ENCODE results near the gene NIPAL3.

NIPAL3 gene

DNA sequence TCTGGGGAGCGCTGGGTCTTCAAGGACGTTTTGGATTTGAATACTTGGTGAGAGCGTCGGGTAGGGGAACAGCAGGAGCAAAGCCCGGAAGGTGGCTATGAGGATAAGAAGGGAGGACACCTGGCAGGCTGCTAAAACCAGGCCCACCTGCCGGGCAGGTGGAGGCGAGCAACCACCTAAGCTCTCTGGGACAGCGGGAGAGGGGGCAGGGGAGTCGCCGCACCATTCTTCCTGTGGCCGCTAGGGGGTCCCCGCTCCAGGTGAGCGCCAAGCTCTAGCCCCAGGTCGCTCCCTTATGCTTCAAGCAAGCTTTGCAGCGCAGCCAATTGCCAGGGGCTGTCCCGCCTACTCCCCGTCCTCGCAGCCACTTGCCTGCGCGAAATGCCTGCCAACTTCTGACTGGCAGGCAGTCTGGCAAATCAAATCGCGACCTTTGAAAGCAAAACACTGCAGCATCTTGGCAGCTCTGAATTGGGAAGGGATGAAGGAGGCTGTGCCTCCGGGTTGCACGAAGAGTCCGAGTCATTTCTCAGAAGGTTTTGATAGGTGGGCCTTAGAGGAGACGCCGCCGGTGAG lies at the start of gene NIPAL3:
Gene NIPAL3, plus strand, starts transcription at position 469 of the 576 bp plus-strand sequence. CDS start 3,746 bp downstream, outside the sequence.
- peak; percentile 98 for DNase-seq (ENCODE audit: low spot score)
- peak; percentile 37 for FAIRE-seq

DNA sequence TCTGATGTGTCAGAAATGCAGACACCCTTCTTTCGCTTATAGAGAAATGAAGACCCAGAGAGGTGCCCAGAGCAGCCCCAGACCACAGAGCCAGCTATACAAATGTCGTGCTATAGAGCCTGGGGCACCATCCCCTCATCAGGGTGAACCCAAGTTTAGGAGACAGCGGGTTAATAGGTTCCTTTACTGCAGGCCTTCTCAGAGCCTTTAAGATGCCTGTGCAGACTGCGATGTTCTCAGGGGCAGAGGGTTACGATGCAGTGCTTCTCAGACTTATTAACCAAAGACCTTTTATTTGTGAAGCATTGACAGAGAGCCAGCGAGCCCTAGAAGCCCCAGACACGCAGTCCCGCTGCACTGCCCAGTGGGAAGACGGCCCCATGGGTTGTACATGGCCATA lies 48.9 kb upstream of the NIPAL3 start:
- no peak for FAIRE-seq
- DNase-seq (ENCODE audit: low spot score), result no peak

DNA sequence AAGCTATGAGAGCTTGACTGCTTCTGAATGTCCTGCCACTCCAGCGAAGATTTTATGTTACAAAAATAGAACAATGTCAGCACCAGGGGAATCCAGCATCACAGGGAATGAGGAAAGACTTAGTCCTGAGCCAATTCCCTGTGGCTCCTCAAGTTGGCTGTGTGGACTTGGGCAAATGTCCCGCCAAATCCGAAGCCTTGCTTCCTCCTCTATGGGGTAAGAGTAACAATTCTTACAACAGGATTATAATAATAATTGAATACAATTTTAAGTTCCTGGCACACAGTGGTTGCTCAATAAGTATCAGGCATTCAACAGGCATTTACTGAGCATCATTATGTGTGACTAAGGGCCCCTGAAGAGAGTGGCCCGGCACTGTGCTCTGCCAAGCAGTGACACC lies 46.4 kb upstream of the NIPAL3 start:
- DNase-seq (ENCODE audit: low spot score) (no peak), FAIRE-seq (no peak)

DNA sequence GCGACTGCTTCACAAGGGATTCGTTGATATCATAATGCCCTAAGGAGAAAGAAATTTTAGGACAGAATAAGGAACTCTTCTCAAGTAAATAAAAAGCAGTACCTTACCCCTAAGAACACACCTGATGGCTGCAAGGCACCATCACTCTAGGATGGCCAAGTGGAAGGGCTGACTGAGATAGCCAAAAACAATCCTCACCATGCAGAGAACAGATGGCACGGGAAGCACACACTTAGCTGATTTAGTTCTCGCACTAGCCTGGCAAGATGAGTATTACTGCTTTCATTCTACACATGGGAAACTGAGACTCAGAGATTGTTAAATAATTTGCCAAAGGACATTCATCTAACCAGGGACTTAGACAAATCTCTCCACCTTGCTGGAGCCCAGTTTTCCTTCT lies 45.8 kb upstream of the NIPAL3 start:
- no peak for DNase-seq (ENCODE audit: low spot score)
- no peak for FAIRE-seq

DNA sequence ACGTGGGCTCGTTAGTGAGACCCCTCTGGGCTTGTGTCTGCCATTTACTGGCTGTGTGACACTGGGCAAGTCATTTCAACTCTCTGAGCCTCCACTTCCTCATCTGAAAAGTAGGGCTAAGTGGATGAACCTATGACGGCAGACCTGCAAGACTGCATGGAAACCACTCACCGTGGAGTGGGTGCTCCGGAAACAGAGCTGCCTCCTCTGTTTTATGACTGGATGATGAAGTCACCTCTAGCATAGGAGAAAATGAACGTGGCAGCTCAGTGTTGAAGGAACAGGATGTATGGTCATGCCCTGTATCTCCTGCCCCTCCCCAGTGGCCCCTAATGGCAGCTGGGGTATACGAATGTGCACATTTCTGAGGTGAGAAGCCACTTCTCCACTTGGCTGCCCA lies 42.6 kb upstream of the NIPAL3 start:
- FAIRE-seq (no peak), DNase-seq (ENCODE audit: low spot score) (no peak)

DNA sequence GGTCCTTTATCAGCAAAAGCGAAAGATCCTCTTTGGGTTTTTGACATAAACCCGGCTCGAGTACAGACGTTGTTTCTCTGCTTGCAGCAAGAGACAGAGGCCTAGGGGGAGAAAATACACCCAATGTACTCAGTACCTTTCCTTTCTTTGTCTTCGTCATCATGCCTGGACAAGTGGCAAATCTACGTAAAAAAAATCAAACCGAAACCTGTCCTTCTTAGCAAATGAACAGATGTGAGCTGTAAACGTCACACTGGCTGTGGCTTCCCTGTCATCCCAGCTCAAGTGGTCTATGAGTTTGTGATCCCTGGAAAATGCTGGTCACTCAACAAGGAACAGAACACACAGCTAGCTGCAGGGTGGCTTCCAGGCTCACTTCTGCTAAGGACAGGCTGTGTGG lies 41.9 kb upstream of the NIPAL3 start:
- FAIRE-seq (no peak), DNase-seq (ENCODE audit: low spot score) (no peak)

DNA sequence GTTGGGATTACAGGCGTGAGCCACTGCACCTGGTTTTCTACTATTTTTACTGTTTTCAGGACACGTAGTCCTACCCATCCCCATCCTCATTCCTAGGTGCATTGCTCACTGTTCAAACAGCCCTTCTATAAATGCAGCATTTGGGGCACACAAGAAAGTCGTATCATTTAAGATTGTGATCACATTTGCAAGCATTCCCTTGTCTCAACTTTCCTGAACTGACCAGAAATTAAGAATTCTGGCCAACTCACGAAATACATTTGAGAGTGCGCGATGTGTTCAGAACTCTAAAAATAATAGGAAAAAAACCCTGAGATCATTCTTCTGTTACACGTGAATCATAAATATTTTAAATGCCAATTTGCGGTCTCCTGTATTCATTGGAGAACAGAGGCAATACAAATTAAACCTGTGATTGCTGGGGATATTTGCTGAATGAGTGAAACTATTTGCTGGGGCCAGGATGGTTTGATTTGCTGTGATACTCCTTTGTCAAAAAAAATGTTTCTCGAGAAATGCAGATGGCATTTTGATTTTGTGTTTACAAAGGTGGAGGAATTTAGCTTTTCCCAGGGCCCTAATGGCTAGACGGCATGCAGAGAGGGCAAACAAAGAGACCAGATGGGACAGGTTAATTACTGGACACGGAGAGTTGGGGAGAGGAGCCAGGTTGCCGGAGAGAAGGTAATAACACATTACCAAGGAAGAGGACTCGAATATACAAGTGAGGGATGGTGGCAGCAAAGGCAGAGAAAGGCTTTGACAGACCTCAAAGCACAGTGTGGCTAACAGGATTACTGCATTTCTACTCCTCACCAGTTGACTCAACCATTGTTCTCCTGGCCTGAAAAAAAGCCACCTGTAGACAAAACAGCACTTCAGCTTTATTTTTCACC lies 40.5 kb upstream of the NIPAL3 start:
- DNase-seq (ENCODE audit: low spot score) (peak; percentile 58), FAIRE-seq (no peak)

DNA sequence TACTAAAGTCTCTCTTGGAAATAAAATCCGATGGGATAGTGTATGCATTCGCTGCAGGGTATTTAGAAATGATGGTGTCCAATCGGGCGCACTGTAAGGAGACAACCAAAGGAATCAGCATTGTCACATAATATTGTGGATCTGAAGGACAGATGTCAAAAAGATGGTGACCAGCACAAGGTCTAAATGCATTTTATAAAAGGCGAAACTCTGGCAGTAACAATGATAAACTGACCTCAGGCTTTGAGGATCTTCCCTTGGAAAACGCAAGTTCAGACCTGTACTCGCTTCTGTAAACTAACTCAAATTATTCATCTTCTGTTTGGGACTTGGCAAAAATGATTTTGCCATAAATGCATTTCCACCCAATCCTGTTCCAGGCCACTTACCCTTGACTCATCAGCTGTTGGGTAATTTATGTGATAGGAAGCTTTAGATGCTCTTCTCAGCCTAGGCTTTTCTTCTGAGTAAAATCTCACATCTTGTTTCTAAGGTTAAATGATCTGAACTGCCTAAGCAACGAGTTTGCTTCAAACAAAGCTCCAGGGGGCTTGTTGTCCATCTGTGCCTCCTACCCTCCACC lies 35.8 kb upstream of the NIPAL3 start:
- FAIRE-seq (no peak), DNase-seq (ENCODE audit: low spot score) (no peak)

DNA sequence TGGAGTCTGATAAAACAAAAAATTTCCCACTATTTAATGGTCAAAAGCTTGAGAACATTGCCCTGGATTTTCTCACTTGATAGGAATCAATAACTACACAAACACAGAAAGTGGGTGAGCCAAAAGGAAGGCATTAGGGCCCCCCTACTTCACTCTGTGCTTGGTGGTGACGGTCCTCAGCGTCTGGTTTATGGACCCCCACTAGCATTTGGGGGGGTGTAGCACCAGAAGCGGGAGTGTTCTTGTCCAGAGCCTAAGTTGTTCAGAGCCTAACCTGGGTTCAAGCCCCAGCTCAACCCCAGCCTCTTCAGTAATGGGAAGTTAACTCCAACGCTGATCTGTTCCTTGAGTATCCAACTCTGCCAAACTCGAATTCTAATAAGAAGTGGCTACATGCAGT lies 35.1 kb upstream of the NIPAL3 start:
- FAIRE-seq (no peak), DNase-seq (ENCODE audit: low spot score) (no peak)

DNA sequence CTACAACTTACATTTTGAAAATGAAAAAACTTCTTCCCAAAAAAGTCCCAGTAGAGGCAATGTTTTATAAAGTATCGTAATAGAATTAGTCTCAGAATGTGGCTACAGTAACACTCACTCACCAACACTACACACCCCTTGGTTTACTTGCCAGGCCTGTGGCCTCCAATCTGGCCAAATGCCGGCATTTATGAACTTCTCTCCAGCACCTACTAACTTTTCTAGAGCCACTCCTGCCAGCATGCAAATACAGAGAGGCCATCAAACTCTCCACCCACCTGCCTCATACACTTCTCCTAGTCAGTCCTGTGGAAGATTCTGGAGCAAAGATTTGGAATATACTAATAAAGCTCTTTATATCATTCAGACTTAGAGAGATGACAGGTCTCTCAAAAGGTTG lies 34.3 kb upstream of the NIPAL3 start:
- no peak for FAIRE-seq
- no peak for DNase-seq (ENCODE audit: low spot score)

DNA sequence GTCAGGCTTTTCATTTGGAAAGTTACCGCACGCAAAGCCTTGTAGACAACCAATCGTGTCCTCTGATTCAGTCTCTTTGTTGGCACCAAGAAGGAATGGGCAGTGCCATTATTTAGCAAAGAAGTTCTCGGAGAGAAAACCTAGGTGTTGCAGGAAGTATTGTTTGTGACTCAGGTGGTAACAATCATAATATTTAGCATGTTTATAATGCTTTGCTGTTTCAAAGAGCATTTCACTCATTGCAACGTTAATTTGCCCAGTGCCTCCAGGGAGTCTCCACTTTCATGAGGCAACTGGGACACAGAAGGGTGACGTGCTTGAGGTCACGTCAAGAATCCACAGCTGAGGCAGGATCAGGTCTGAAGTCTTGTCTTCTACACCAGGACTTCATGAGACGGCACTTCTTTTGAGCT lies 33.4 kb upstream of the NIPAL3 start:
- no peak for FAIRE-seq
- no peak for DNase-seq (ENCODE audit: low spot score)

DNA sequence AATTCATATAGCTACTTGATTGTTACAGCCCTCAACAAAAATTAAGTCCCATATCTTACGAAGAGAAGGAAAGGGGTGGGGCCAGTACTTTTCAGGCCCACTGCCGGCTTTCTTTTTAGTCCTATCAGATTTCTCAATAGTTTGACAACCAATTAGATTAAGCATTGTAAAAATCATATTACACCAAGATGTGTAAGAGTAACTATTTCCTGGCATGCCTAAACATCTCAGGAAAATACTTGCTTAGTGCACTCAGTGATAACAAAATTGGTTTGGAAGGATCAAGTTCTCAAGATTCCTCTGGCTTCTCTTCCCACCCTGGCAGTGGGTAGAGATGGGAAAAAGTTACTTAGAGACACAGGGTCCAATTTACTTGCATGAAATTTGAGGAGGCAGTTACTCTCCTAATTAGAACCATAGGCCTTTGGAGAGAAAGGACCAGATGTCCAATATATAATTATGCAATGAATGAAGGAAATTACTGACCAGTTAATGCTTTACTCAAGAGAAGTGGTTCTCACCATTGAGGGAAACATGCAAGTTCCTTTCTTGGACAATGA lies 32.1 kb upstream of the NIPAL3 start:
- no peak for FAIRE-seq
- DNase-seq (ENCODE audit: low spot score), result no peak

DNA sequence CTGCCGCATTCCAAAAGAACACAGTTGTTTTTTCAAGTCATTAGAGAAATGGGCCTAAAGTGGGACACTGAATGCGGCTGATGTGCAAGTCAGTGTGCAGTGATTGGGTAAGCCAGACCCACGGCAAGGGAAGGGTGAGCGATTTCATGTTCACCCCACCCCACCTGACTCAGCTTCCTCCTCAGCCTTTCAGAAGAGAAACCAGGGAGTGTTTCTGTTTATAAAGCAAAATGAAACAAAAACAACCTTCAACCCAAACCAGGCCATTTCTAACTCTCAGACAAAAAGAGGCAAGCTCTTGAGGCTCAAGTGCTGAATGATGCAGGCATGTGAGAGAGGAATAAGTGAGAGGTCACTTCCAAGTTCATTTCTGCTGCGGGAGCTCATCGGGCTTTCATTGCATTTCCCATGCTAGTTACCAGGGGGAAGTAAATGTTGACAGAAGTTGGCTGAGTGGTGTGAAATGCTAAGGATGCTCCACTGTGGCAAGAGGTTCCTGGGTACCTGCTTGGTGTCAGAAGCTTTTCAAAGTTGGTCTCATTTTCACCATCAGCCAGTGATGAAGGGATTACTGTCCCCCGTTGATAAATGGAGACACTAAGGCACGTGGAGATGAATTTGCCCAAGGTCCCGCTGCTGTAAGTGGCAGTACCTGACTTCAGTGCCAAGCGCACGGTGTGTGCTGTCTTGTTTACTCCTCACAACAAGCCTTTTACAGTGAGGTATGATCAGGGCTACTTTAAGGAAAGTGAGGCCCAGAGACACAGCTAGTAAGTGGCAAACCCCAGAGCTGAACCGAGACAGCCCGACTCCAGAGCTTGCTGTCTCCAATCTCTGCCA lies 31.1 kb upstream of the NIPAL3 start:
- FAIRE-seq (no peak), DNase-seq (ENCODE audit: low spot score) (no peak)

DNA sequence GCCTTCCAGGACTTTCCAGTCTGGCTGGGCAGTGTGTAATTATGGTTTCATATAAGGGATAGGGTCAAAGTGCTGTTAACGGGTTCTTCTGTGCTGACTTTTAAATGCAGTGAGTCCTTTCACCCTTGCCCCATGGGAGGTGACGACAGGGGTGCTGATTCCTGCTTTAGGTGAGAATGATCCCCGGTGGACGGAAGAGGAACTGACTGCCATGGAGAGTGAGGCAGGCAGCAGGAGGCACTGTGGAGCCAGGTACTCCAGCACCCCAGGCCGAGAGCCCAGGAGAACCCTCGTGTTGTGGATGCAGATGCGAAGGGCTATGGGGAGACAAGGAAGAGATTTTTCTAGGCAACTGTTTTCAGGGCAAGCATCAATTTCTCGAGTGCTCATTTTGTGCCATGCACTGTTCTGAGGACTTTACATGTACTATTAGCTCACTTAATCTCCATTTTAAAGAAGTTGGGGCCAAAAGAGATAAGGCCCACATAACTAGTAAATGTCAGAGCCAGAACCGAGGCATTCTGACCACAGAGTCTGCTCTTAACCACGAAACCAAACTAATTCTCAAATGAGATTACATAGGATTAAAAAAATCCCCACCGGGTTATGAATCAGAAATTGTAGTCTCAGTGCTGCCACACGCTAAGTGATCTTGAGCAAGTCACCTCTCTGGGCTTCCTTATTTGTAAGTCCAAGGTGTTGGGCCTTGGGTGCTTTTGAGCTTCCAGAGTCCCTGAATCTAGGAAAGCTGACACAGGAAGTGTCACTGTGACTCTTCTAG lies 30.3 kb upstream of the NIPAL3 start:
- FAIRE-seq (no peak), DNase-seq (ENCODE audit: low spot score) (no peak)

DNA sequence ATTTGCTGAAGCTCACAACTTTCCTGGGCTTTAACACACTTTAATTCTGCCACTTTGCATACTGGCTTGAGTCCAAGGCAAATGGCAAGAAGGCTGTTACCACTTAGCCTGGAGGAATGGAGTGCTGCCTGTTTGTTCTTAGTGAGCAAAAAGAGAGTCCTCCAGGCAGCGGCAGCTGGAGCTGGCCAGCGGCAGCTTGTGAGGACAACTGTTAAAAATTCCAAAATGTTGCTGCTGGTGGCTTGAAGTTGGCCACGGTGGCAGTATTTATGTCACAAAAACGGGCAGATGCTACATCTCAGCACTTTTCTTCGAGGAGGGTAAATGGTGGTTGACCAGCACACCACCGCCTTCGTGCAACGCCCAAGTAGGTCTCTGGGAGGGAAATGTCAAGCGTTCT lies 29.4 kb upstream of the NIPAL3 start:
- FAIRE-seq (no peak), DNase-seq (ENCODE audit: low spot score) (no peak)

DNA sequence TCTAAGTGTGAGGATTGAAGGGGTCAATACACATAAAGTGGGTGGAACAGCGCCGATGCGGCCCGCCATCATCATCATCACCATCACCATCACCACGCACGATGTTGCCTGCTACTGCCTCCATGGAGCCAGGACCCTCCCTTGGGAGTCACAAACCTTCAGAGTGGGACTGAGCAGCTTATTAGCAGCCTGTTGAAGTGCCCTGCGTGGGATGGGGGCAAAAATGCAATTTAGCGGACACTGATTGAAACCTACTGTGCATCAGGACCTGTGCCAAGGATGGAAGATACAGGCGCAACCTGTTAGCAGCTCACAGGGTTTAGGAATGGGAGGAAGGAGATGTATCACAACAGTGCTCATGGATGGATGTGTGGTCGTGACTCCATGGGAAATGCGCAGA lies 28.7 kb upstream of the NIPAL3 start:
- no peak for DNase-seq (ENCODE audit: low spot score)
- FAIRE-seq, result no peak

DNA sequence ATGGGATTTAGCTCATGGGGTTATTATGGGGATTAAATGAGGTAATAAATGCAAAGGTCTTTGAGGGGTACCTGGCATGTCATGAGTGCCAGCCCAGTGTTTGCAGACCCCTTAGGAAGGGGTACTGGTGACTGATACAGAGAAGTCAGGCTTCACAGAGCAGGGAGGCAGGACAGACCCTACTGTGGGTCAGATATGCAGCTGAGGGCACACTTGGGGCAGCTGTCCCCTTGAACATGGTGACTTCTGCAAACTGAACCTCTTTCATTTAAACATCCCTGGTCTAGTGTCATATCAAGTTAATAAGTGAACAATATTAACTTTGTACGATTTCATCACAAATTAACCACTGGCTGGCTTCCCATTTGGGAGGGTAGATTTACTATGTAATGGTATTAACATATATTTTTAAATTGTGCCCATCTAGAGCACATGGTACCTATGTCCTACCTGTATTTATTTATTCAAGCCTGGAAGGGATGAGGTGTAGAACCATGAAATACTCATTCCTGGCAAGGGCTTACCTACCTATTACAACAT lies 27.9 kb upstream of the NIPAL3 start:
- DNase-seq (ENCODE audit: low spot score) (no peak), FAIRE-seq (no peak)

DNA sequence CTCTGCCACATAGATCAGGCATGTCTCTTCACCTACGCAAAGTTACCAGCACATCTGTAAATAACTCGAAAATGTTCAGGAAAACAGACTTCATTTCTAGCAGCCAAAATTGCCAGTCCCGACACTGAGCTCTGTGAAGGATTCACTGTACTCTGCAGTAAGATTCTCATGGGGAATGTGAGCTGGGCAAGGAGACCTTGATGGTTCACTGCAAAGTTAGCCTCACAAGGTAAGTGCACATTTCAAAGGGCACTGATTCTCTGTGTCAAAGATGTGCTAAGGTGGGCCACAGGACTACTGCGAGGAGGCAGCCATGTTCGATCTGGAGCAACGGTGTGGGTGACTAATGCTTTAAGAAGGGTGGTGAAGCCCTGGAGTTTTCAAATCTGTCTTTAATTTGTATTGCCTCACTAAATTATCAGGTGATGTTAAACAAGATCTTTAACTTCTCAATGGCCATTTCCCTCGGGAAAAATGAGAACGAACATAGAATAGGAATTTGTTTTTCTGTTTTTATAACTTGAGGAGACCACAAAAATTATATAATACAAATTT lies 27.2 kb upstream of the NIPAL3 start:
- DNase-seq (ENCODE audit: low spot score), result no peak
- no peak for FAIRE-seq

DNA sequence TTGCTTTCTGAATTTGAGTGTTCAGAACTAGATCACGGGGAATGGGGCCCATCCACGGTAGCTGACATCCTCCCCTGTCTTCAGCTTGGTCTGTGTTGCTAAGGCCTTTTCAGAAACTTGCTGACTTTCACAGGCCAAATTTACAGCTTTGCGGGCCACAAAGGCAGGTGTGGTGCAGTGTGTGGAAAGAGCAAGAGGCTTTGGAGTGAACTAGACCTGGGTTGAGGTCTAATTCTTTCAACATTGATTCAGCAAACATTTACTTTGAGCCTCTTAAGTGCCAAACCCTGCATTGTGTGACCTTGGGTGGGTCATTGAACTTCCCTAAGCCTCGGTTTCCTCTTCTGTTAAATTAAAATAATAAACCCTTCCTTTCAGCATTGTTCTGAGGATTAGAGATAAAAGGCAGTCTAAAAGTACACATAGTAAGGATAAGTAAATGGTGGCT lies 26.3 kb upstream of the NIPAL3 start:
- FAIRE-seq, result no peak
- no peak for DNase-seq (ENCODE audit: low spot score)

Measured in urothelium cell line (cell line).